Activated naive CD8-positive, alpha-beta T cell treated with anti-CD3 and anti-CD28 coated beads, Interleukin-2, amount 10 ng/mL, durations not matched to agents 7 days and 5 days (primary cell): Measurements from ENCODE around the gene LETMD1. TPM values are rescaled to one million over a fixed set of nuclear protein-coding genes. Genes with fewer than 3 reads are reported as not detected.

Source experiments
- ATAC-seq: fragments of 150-1000 bp; cut with Tn5 transposase; one replicate; pipeline ENCODE4 v1.10.0; 2021; ENCODE audit warnings: low read depth, moderate library complexity
- POLR2A ChIA-PET: fragments of 350-600 bp; sonication (Branson Sonifier 250); formaldehyde crosslinking; loops from one replicate; lab custom pipeline; 2021; ENCODE audit warnings: antibody characterized with exemption; lab: Charles Lee
- DNase-seq: peaks from one replicate; pipeline ENCODE4 v3.0.0; 2021
- H3K27ac Mint-ChIP-seq: one replicate; pipeline ENCODE4 v1.8.0; 2022; ENCODE audit warnings: mild to moderate bottlenecking, mixed read lengths
- H3K27me3 Mint-ChIP-seq: one replicate; pipeline ENCODE4 v1.8.0; 2022; ENCODE audit warnings: mild to moderate bottlenecking, moderate library complexity, mixed read lengths
- H3K36me3 Mint-ChIP-seq: one replicate; pipeline ENCODE4 v1.8.0; 2021; ENCODE audit warnings: mild to moderate bottlenecking, mixed read lengths
- H3K4me1 Mint-ChIP-seq: one replicate; pipeline ENCODE4 v1.8.0; 2021; ENCODE audit warnings: mixed read lengths
- H3K4me3 Mint-ChIP-seq: one replicate; pipeline ENCODE4 v1.8.0; 2022; ENCODE audit warnings: mild to moderate bottlenecking, moderate library complexity, mixed read lengths
- H3K9me3 Mint-ChIP-seq: one replicate; pipeline ENCODE4 v1.8.0; 2021; ENCODE audit warnings: mixed read lengths
- total RNA-seq, 2 experiments: library from RNA; stranded (reverse); gene quantifications; one replicate each; pipeline ENCODE4 v1.2.3, GENCODE V29; 2021

LETMD1 gene, protein sequence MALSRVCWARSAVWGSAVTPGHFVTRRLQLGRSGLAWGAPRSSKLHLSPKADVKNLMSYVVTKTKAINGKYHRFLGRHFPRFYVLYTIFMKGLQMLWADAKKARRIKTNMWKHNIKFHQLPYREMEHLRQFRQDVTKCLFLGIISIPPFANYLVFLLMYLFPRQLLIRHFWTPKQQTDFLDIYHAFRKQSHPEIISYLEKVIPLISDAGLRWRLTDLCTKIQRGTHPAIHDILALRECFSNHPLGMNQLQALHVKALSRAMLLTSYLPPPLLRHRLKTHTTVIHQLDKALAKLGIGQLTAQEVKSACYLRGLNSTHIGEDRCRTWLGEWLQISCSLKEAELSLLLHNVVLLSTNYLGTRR
- total RNA-seq: 10 to 100 TPM; 80.0 to 82.3 TPM

DNA sequence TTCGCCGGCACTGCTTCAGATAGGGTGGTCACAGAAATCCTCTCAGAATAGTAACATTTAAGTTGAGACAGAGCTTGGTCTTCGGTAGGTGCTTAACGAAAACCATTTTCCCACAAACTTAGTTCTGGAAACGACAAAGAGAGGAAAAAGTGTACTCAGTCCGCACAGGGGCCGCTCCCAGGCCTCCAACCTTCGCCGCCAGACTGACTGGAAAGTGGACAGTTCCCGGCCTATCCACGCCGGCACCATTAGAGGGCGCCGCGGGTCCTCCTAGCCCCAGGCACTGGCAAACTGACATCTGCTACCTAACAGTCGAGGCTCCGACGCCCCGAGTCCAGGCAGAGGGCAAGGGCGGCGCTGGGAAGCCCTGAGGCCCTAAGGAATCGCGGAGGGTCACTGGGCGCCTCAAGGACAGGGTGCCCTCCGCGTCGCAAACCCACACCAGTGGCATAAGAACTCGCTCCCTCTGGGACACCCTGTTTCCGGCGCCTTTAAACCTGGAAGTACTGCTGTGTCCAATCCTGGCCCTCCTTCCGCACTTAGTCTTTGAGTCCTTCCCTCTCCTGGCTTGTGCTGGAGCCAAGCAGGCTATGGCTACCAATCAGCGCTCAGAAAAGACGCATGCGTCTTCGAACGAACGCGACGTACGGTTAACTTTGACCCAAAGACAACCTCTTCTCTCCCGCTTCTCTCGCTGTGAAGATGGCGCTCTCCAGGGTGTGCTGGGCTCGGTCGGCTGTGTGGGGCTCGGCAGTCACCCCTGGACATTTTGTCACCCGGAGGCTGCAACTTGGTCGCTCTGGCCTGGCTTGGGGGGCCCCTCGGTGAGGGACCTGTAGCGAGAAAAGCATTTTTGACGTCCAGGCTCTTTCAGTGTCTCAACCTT, at the start of gene LETMD1:
TSS of gene LETMD1 (plus strand) at position 673 of the 886 bp plus-strand sequence. CDS start at position 703, 30 bp downstream.
- POLR2A ChIA-PET: interaction anchor here (0.9 to 2.0 kb wide), 6 partner anchors 21 to 191 kb away, joined by 3 to 7 read pairs (median 5); partner anchors contain the start of genes CSRNP2, DAZAP2, POU6F1 and SLC11A2
- peak; percentile 98 for ATAC-seq
- H3K4me3 Mint-ChIP-seq: peak within 1 kb of the TSS; percentile 97

DNA sequence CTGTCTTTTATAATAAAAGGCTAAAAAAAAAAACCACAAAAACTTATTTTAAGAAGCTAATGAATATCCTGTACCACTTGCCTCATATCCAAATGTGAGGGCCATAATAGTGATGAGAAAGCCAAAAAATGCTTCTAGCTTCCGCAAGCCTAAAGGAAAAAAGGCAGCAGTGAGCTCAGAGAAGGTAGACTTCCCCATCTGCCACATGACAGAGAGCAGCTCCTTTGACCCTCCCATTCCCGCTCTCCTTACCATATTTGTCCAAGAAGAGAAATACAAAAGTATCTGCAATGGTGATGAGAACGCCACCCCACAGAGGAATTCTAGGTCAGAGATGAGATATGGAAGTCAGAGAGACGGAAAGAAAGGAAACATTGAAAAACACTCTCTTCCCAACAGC, 49.0 kb upstream of the LETMD1 start:
- DNase-seq (no peak), ATAC-seq (no peak)
- POLR2A ChIA-PET: interaction anchor here (0.6 kb wide), 1 partner anchor 9 kb away, joined by 3 read pairs; no protein-coding TSS in a partner anchor
- Mint-ChIP-seq H3K4me3 (no peak overlapping the region), H3K4me1 (no peaks in the 10 kb centered on the region), H3K27ac (no peak overlapping the region), H3K27me3 (no peaks in the 10 kb centered on the region), H3K9me3 (no peaks in the 10 kb centered on the region), H3K36me3 (peaks cover 32% of the 10 kb centered on the region)

More for the DNA sequence above, at the start of gene LETMD1:
- H3K27ac Mint-ChIP-seq: peak within 1 kb of the TSS; percentile 90
- H3K36me3 Mint-ChIP-seq: peaks cover 6% of the 10 kb centered on the region
- peaks cover 27% of the 10 kb centered on the region for H3K4me1 Mint-ChIP-seq
- no peaks in the 10 kb centered on the region for H3K9me3 Mint-ChIP-seq
- H3K27me3 Mint-ChIP-seq: no peaks in the 10 kb centered on the region
- DNase-seq: peak; percentile 92

DNA sequence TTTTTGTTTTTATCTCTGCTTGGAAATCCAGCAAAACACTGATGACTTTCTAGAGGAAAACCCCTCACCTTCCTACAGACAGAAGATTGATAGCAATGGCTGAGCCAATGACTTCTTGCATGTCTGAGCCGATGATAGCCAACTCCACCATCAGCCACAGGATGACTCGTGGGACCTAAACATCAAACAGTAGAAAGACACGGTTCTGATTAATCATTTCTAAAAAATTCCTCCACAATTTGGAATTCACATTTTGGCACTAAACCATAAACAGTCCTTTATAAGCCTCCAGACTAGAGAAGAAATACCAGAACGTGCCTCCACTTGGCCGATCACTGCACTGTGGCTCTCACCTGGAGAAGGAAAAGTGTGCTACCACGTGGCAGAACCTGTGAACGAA, 47.9 kb upstream of the LETMD1 start:
- Mint-ChIP-seq H3K4me3 (no peak overlapping the region), H3K36me3 (peaks cover 27% of the 10 kb centered on the region), H3K9me3 (no peaks in the 10 kb centered on the region), H3K27me3 (no peaks in the 10 kb centered on the region), H3K4me1 (peaks cover 2% of the 10 kb centered on the region), H3K27ac (no peak overlapping the region)
- POLR2A ChIA-PET: interaction anchor here (0.7 kb wide), 1 partner anchor 30 kb away, joined by 3 read pairs; no protein-coding TSS in a partner anchor
- ATAC-seq (no peak), DNase-seq (no peak)

DNA sequence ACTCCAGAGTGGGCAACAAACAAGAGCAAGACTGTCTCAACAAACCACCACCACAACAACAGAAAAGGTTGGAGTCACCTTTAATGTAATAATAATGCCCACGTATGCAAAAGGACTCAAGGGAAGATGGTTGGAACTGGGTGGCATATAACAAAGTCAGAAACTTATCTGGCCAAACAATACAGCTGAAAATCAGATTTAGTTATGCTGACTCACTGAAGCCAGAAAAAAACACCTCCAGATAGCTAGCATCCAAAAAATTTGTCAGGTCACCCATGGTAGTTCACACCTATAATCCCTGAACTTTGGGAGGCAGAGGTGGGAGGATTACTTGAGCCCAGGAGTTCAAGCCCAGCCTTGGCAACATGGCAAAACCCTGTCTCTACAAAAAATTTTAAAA, 46.3 kb upstream of the LETMD1 start:
- no peak for DNase-seq
- Mint-ChIP-seq H3K9me3 (no peaks in the 10 kb centered on the region), H3K27me3 (no peaks in the 10 kb centered on the region), H3K27ac (no peak overlapping the region), H3K4me1 (peaks cover 2% of the 10 kb centered on the region), H3K4me3 (no peak overlapping the region), H3K36me3 (peaks cover 26% of the 10 kb centered on the region)
- POLR2A ChIA-PET: no interaction called here
- no peak for ATAC-seq

DNA sequence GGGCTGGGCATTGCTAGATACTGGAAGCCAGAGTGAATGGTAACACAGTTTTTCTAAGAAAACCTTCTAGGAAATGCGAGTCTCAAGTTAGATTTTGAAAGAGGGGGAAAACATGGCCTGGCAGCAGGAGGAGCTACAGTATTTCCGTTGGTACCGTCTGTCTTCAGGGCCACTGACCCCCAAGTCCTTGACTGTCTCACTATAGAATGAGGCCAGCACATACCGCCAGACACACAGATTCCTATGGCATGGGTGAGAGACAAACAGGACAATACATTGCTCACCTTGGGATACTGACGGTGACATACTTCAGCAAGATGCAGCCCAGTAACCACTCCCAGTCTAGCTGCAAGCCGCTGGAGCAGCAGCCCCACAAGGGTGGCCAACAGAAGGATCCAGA, 43.6 kb upstream of the LETMD1 start:
- no peak for DNase-seq
- no peak for ATAC-seq
- peaks cover 8% of the 10 kb centered on the region for H3K4me1 Mint-ChIP-seq
- H3K27me3 Mint-ChIP-seq: no peaks in the 10 kb centered on the region
- POLR2A ChIA-PET: no interaction called here
- H3K9me3 Mint-ChIP-seq: no peaks in the 10 kb centered on the region
- H3K36me3 Mint-ChIP-seq: peaks cover 29% of the 10 kb centered on the region
- H3K4me3 Mint-ChIP-seq: no peak overlapping the region
- no peak overlapping the region for H3K27ac Mint-ChIP-seq

DNA sequence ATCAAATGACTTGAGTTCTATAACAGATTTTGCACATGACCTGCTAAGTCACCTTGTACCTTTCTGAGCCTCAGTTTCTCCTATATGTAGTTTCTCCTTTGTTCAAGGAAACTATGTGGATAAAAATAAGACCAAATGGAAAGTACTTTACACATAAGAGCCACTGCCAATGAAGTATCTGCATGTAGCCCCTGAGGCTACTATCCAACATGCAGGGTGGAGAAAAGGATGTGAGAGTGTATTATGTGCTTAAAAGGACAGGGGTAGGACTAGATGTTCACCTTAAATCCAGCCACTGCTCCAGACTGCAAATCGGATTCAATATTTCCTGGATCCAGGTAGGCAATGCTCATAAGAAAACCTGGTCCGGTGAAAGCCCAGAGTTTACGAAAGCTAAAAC, 43.1 kb upstream of the LETMD1 start:
- H3K36me3 Mint-ChIP-seq: peaks cover 28% of the 10 kb centered on the region
- H3K4me1 Mint-ChIP-seq: peaks cover 8% of the 10 kb centered on the region
- POLR2A ChIA-PET: no interaction called here
- H3K4me3 Mint-ChIP-seq: no peak overlapping the region
- no peaks in the 10 kb centered on the region for H3K27me3 Mint-ChIP-seq
- H3K27ac Mint-ChIP-seq: peak overlapping the region; percentile 37
- ATAC-seq (no peak), DNase-seq (no peak)
- no peaks in the 10 kb centered on the region for H3K9me3 Mint-ChIP-seq

DNA sequence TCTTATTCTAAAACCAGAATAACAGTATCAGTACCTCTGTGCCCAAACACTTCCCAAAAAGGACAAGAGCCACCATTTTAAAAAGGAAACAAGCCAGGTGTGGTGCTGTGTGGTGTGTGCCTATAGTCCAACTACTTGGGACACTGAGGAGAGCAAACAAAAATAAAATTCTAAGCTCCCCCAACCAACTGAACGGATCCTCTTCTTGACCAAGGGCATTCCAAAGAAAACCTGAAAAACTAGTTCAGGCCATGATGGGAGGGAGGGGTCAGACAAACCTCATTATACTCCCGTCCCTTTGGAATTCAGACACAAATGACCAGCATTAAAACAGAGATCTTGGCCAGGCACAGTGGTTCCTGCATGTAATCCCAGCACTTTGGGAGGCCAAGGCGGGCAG, 42.5 kb upstream of the LETMD1 start:
- H3K27ac Mint-ChIP-seq: no peak overlapping the region
- no peak for ATAC-seq
- no peaks in the 10 kb centered on the region for H3K27me3 Mint-ChIP-seq
- POLR2A ChIA-PET: no interaction called here
- no peak for DNase-seq
- no peaks in the 10 kb centered on the region for H3K9me3 Mint-ChIP-seq
- H3K4me3 Mint-ChIP-seq: no peak overlapping the region
- peaks cover 22% of the 10 kb centered on the region for H3K36me3 Mint-ChIP-seq
- H3K4me1 Mint-ChIP-seq: peaks cover 11% of the 10 kb centered on the region

DNA sequence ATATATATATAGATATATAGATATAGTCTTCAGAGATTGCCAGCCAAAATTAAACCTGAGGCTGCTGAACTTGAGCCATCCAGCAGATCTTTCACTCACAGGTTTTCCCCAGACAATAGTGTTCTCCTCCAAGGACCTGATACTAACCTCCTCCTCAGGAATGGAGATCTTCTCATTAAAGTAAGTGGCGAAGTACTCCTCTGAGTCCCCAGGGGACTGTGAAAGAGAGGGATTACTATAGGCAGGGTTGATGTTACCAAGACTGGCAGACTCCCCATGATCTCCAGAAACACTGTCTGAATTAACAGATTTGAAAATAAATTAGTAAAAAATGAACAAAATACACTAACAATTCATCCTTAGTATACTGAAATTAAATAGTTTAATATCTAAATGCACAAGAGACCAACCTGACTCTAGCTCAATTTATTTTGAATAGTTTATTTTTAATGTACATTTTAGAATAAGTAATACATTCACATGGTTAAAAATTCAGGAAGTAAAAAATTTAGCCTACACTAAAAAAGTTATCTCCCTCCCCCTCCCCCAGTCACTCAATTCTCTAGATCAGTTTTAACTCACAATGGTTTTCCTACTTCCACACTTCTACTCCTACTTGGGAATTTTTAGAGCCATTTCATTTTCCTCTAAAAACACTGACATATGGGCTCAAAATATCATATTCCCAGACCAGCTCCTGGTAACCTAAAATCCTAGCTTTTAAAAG, 39.6 kb upstream of the LETMD1 start:
- Mint-ChIP-seq H3K4me3 (peak overlapping the region; percentile 66), H3K9me3 (no peaks in the 10 kb centered on the region), H3K27me3 (no peaks in the 10 kb centered on the region), H3K36me3 (peaks cover 19% of the 10 kb centered on the region), H3K4me1 (peaks cover 18% of the 10 kb centered on the region), H3K27ac (peak overlapping the region; percentile 75)
- DNase-seq (no peak), ATAC-seq (no peak)
- POLR2A ChIA-PET: interaction anchor here (0.6 to 1.8 kb wide), 8 partner anchors 10 to 230 kb away, joined by 3 to 6 read pairs (median 4); partner anchors contain the start of genes CSRNP2, DAZAP2 and SLC11A2

DNA sequence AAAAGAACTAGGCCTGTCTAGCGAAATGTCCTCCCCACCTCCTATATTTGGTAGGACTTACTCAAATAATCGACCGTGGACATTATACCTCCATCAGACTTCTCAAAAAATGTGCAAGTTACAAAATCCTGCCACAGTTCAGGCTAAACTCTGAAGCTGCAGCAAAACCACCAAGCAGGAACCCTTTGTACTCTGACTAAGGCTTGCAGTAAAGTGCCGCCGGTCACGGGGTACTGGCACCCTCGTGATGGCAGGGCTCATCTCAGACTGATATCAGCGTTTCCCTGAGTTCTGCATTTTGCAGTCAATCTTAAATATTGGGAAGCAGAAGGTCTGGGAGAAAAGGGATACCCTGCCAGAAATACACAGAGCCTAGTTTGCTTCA, 39.1 kb upstream of the LETMD1 start:
- Mint-ChIP-seq H3K27ac (peak overlapping the region; percentile 75), H3K36me3 (peaks cover 19% of the 10 kb centered on the region), H3K9me3 (no peaks in the 10 kb centered on the region), H3K4me1 (peaks cover 18% of the 10 kb centered on the region), H3K27me3 (no peaks in the 10 kb centered on the region), H3K4me3 (peak overlapping the region; percentile 66)
- peak; percentile 99 for ATAC-seq
- POLR2A ChIA-PET: interaction anchor here (0.8 to 1.8 kb wide), 7 partner anchors 10 to 229 kb away, joined by 3 to 6 read pairs (median 4); partner anchors contain the start of genes CSRNP2, DAZAP2 and SLC11A2
- DNase-seq: peak; percentile 43

DNA sequence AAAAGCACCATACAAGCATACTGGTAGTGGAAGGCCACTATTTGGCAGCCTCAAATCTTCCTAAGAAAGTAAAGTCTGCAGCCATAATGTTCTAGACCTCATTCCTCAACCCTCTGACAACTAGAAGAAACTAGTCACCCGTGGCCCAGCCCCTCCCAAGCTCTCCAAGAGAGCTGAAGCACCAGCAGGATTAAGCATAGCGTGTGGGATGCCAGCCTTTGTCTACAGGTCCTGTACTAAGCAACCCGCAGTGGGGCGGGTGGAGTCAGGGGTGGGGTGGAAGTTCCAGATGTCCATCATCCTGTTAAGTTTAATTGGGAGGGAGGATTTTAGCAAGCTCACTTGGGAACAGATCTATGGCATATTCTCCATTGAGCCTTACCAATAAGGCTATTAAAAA, 36.2 kb upstream of the LETMD1 start:
- Mint-ChIP-seq H3K36me3 (peaks cover 9% of the 10 kb centered on the region), H3K4me3 (no peak overlapping the region), H3K9me3 (no peaks in the 10 kb centered on the region), H3K4me1 (peaks cover 16% of the 10 kb centered on the region), H3K27ac (no peak overlapping the region), H3K27me3 (no peaks in the 10 kb centered on the region)
- no peak for DNase-seq
- POLR2A ChIA-PET: interaction anchor here (0.6 kb wide), 1 partner anchor 8 kb away, joined by 3 read pairs; no protein-coding TSS in a partner anchor
- no peak for ATAC-seq

DNA sequence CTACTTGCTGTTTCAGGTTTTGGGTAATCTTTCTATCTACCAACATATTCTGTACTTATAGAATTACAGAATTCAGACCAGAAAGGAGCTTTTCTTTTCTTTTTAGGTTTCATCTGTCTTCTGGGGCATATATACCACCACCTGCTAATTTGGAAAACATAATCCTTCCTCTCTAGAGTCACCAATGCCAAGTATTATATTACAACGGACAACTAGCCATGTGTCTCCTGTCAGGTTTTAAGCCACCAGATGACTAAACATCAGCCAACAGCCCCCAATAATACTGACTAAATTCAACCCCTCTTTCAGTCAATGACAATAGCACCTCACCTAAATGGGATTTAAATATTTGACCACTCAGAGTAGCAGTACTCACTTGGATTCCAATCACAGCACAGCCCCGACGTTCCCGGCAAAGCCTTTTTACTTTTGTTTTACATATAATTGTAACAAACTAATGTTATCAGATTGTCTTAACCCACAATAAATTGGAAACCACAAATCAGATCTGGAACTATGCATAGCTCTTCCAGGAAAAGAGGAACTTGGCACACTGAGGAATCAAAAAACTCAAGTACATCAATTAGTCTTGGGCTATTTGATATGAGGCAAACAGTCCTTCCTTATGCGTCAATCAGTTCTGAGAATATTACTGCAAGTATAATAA, 35.4 kb upstream of the LETMD1 start:
- Mint-ChIP-seq H3K9me3 (no peaks in the 10 kb centered on the region), H3K27me3 (no peaks in the 10 kb centered on the region), H3K4me1 (peaks cover 18% of the 10 kb centered on the region), H3K27ac (no peak overlapping the region), H3K4me3 (no peak overlapping the region), H3K36me3 (peaks cover 7% of the 10 kb centered on the region)
- DNase-seq (no peak), ATAC-seq (no peak)
- POLR2A ChIA-PET: no interaction called here

DNA sequence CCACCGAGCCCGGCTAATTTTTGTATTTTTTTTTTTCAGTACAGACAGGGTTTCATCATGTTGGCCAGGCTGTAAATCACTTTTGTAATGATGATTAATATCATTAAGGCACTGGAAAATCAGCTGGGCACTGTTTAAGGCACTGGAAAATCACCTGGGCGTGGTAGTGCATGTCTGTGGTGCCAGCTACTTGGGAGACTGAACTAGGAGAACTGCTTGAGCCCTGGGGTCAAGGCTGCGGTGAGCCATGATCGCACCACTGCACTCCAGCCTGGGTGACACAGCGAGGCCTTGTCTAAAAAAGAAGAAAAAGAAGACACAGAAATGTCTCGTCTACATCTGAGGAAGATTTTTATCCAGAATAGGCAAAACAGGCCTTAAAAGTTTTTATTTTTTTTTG, 34.7 kb upstream of the LETMD1 start:
- no peak overlapping the region for H3K27ac Mint-ChIP-seq
- no peaks in the 10 kb centered on the region for H3K27me3 Mint-ChIP-seq
- POLR2A ChIA-PET: no interaction called here

More for the DNA sequence above, 34.7 kb upstream of the LETMD1 start:
- H3K4me3 Mint-ChIP-seq: no peak overlapping the region
- H3K36me3 Mint-ChIP-seq: peaks cover 5% of the 10 kb centered on the region
- no peaks in the 10 kb centered on the region for H3K9me3 Mint-ChIP-seq
- ATAC-seq: no peak
- no peak for DNase-seq
- H3K4me1 Mint-ChIP-seq: peaks cover 18% of the 10 kb centered on the region
